OCI-LY1 (cell line): Measurements from ENCODE around the gene SDHD.

Source experiments
- H2AFZ ChIP-seq: fragments of 200-600 bp; sonication (generic), shearing (Covaris generic); 2 replicates; pipeline ENCODE4 v1.6.0; 2014; ENCODE audit warnings: antibody characterized with exemption, mild to moderate bottlenecking, low read length
- H3F3A ChIP-seq: fragments of 200-600 bp; sonication (generic), shearing (Covaris generic); 2 replicates; pipeline ENCODE4 v1.6.0; 2014; ENCODE audit warnings: mild to moderate bottlenecking, antibody characterized with exemption, low read length, moderate library complexity; ENCODE audit not compliant: insufficient read depth
- H3K27ac ChIP-seq: fragments of 200-600 bp; sonication (generic); 2 replicates; pipeline ENCODE4 v1.5.1; 2014; ENCODE audit warnings: low read length, mixed run types, mild to moderate bottlenecking, low read depth; ENCODE audit not compliant: poor library complexity, severe bottlenecking
- H3K27me3 ChIP-seq: fragments of 200-600 bp; sonication (generic); 2 replicates; pipeline ENCODE4 v1.6.0; 2014; ENCODE audit warnings: antibody characterized with exemption, mild to moderate bottlenecking, low read length, moderate library complexity; ENCODE audit not compliant: insufficient read depth
- H3K36me3 ChIP-seq: fragments of 200-600 bp; sonication (generic); 2 replicates; pipeline ENCODE4 v1.6.1; 2014; ENCODE audit warnings: mild to moderate bottlenecking, antibody characterized with exemption, low read length, moderate library complexity, mixed read lengths; ENCODE audit not compliant: insufficient read depth
- H3K4me1 ChIP-seq: fragments of 200-600 bp; sonication (generic); 2 replicates; pipeline ENCODE4 v1.5.1; 2014; ENCODE audit warnings: mild to moderate bottlenecking, low read length, moderate library complexity; ENCODE audit not compliant: insufficient read depth, severe bottlenecking
- H3K4me2 ChIP-seq: fragments of 200-600 bp; sonication (generic), shearing (Covaris generic); 2 replicates; pipeline ENCODE4 v1.6.1; 2014; ENCODE audit warnings: low read length
- H3K4me3 ChIP-seq: fragments of 200-600 bp; sonication (generic); 2 replicates; pipeline ENCODE4 v1.5.1; 2014; ENCODE audit warnings: low read length, low read depth, mild to moderate bottlenecking, mixed read lengths; ENCODE audit not compliant: poor library complexity, severe bottlenecking
- H3K79me2 ChIP-seq: fragments of 200-600 bp; shearing (Covaris generic); 2 replicates; pipeline ENCODE4 v1.6.1; 2016; ENCODE audit warnings: mixed run types, low read length, mixed read lengths; ENCODE audit not compliant: insufficient read depth
- H3K9ac ChIP-seq: fragments of 200-600 bp; sonication (generic), shearing (Covaris generic); 2 replicates; pipeline ENCODE4 v1.6.1; 2014; ENCODE audit warnings: mild to moderate bottlenecking, low read length, mixed read lengths
- H3K9me2 ChIP-seq: fragments of 200-600 bp; sonication (generic), shearing (Covaris generic); 2 replicates; pipeline ENCODE4 v1.6.1; 2014; ENCODE audit warnings: low read depth, mild to moderate bottlenecking, low read length, mixed read lengths
- H3K9me3 ChIP-seq: fragments of 200-600 bp; shearing (Covaris generic); 2 replicates; pipeline ENCODE4 v1.6.1; 2014; ENCODE audit warnings: low read length, mixed read lengths
- H4K20me1 ChIP-seq: fragments of 200-600 bp; sonication (generic), shearing (Covaris generic); 2 replicates; pipeline ENCODE4 v1.6.0; 2016; ENCODE audit warnings: mild to moderate bottlenecking, low read length; ENCODE audit not compliant: insufficient read depth
- CTCF ChIP-seq: fragments of 200-600 bp; sonication (generic), shearing (Covaris generic); IDR thresholded peaks from 2 replicates; pipeline ENCODE4 v1.5.1; 2017; ENCODE audit warnings: mild to moderate bottlenecking, antibody characterized with exemption, low read length, moderate library complexity, mixed read lengths
- EZH2 ChIP-seq: fragments of 200-600 bp; sonication (generic), shearing (Covaris generic); IDR thresholded peaks from 2 replicates; pipeline ENCODE4 v1.8.0; 2017; ENCODE audit warnings: borderline replicate concordance, mixed run types, mild to moderate bottlenecking, antibody characterized with exemption, low read length, moderate library complexity, mixed read lengths

Gene SDHD

GRCh38 chr11:112127056-112127455, 40.4 kb downstream of the SDHD start:
- H3K9me3 ChIP-seq: no peaks in the 10 kb centered on the region
- no peak overlapping the region for H2AFZ ChIP-seq
- H3K79me2 ChIP-seq: no peaks in the 10 kb centered on the region
- no peaks in the 10 kb centered on the region for H3K27me3 ChIP-seq
- H3K4me3 ChIP-seq: no peak overlapping the region
- no peak overlapping the region for H3K27ac ChIP-seq
- TF ChIP-seq CTCF (no peak), EZH2 (no peak)
- no peaks in the 10 kb centered on the region for H4K20me1 ChIP-seq
- H3K4me2 ChIP-seq: no peak overlapping the region
- H3K9ac ChIP-seq: no peak overlapping the region
- no peaks in the 10 kb centered on the region for H3K9me2 ChIP-seq
- H3K36me3 ChIP-seq: no peaks in the 10 kb centered on the region
- no peaks in the 10 kb centered on the region for H3F3A ChIP-seq
- H3K4me1 ChIP-seq: no peaks in the 10 kb centered on the region

- H3K36me3 ChIP-seq: no peaks in the 10 kb centered on the region
- no peaks in the 10 kb centered on the region for H3K79me2 ChIP-seq
Observed at GRCh38 chr11:112128483-112129121, 41.9 kb downstream of the SDHD start.

GRCh38 chr11:112129656-112130055, 43.0 kb downstream of the SDHD start:
- H3K27me3 ChIP-seq: no peaks in the 10 kb centered on the region
- H3K4me1 ChIP-seq: no peaks in the 10 kb centered on the region
- no peak overlapping the region for H2AFZ ChIP-seq

More at GRCh38 chr11:112128483-112129121, 41.9 kb downstream of the SDHD start:
- Histone ChIP-seq H3K4me1 (no peaks in the 10 kb centered on the region), H3K4me3 (no peak overlapping the region), H3F3A (no peaks in the 10 kb centered on the region), H4K20me1 (no peaks in the 10 kb centered on the region), H3K4me2 (no peak overlapping the region), H3K27ac (no peak overlapping the region), H2AFZ (no peak overlapping the region), H3K27me3 (no peaks in the 10 kb centered on the region), H3K9me3 (no peaks in the 10 kb centered on the region), H3K9me2 (no peaks in the 10 kb centered on the region), H3K9ac (no peak overlapping the region)
- TF ChIP-seq EZH2: no peak
- no peak for TF ChIP-seq CTCF

More at GRCh38 chr11:112129656-112130055, 43.0 kb downstream of the SDHD start:
- no peak for TF ChIP-seq CTCF
- no peak for TF ChIP-seq EZH2
- Histone ChIP-seq H3K36me3 (no peaks in the 10 kb centered on the region), H4K20me1 (no peaks in the 10 kb centered on the region), H3K4me2 (no peak overlapping the region), H3K9me2 (no peaks in the 10 kb centered on the region), H3K4me3 (no peak overlapping the region), H3K9me3 (no peaks in the 10 kb centered on the region), H3K79me2 (no peaks in the 10 kb centered on the region), H3K27ac (no peak overlapping the region), H3F3A (no peaks in the 10 kb centered on the region), H3K9ac (no peak overlapping the region)
